ENCODE measurements around the gene ANKRD34A.

Gene ANKRD34A

DNA sequence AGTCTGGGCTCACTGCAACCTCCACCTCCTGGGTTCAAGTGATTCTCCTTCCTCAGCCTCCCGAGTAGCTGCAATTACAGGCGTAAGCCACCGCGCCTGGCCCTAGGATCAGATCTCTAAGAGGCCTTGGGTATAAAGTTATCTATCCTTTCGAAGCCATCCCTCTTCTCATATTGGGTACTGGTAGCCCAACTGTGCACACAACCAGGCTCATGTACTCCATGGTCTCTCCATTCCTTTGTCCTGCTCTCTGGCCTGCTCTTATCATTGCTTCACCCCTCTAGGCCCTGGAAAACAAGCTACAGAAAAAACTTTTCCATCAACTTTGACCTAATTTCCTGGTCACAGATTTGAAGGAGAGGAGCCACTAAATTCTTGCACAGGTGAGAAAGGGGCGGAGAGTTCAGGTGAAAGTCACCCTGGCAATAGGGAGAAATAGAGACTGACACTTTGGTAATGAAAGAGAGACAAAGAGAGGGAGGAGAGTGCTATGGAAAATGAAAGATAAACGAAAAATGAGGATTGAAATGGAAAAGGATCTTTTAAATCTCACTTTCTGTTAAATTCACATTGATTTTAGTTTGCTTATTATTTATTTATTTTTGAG, 26.0 kb upstream of the ANKRD34A start:
- no peak for DNase-seq (ENCODE audit: low read depth)

DNA sequence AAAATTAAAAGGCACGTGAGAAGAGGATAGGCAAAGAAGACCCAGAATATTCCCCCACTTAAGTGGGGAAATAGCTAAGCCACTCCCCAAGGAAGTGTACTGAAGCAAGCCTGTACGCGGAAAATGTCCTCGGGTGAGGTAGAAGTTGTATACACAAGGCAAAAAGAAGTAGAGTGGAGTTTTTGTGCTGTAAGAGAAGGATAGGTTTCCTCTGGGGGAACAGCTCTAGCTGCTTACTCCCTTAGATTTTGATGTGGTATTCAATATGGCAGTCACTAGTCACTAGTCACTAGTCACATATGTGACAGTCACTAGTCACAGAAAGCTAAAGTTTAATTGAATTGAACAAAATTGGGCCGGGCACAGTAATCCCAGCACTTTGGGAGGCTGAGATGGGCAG, 24.4 kb upstream of the ANKRD34A start:
- no peak for DNase-seq (ENCODE audit: low read depth)

DNA sequence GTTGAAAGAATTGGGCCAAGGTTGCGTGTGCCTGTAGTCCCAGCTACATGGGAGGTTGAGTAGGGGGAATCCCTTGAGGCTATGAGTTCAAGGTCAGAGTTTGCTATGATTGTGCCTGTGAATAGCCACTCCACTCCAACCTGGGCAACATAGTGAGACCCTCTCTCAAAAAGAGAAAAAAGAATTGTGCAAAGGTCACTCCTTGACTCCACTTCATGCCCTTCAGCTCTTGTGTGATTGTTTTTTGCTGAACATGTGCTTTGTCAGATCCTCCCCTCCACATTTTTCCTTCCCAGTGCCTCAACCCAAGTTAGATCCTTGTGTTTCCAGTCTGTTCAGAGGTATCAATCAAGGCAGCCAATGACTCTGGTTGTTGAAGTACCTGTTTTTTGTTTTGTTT, 23.6 kb upstream of the ANKRD34A start:
- no peak for DNase-seq (ENCODE audit: low read depth)

DNA sequence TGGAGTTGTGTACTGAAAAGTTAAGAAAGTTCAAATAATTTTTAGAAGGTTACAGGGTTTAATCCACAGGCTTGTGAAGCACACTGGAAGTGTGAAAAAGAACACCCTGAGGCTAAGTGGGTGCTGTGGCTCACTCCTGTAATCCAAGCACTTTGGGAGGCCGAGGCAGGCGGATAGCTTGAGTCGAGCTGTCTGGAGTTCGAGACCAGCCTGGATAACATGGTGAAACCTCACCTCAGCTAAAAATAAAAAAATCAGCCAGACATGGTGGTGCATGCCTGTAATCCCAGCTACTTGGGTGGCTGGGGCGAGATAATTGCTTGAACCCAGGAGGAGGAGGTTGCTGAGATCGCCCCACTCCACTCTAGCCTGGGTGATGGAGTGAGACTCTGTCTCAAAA, 22.2 kb upstream of the ANKRD34A start:
- no peak for DNase-seq (ENCODE audit: low read depth)

DNA sequence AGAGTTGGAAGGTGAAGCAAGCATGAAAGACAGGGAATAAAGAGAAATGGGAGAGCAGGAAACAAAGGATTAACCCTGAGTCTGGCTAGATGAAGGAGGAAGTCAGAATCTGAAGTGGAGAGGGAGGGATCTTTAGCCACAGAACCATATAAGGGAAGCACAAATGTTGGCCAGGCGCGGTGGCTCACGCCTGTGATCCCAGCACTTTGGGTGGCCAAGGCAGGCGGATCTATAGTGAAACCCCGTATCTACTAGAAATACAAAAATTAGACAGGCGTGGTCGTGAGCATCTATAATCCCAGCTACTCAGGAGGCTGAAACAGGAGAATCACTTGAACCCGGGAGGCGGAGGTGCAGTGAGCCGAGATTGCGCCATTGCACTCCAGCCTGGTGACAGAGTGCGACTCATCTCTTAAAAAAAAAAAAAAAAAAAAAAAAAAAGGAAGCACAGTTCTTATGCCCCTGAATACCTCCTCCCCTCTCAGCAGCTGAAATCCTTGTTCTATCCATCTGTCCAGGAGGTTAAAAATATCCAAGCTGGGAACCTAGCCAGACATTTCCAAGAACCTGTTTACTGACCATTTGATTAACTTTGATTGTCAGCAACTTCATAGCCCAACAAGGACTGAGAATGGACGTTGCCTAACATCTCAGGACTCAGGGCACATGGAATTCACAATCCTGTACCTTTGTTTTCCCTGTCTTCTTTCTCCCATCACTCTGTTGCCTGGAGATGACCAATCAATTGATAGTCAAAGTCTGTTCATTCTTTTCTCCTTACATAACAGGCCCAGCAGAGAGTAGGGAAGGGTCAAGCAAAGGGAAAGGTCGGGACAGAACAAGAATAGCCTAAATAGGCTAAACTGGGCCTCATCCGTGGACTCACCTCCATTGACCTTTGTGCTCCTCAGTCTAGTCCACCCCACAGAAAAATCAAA, 21.4 kb upstream of the ANKRD34A start:
- no peak for DNase-seq (ENCODE audit: low read depth)

DNA sequence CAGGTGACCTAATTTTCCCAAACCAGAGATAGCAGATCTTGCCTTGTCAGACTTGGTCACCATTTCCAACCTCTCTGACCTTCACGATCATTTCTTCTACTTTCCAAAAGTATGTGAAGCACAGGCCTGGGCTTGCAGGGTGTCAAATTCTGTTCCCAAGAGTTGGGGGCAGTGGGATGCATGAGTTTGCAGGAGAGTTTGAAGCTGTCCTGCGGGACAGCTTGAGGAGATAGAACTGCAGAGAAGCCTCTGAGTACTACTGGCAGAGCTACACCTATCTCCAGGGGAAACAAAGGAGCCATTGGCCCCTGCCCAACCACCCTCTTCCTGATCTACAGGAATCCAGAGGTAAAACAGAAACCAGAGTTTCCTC, 20.7 kb upstream of the ANKRD34A start:
- no peak for DNase-seq (ENCODE audit: low read depth)

DNA sequence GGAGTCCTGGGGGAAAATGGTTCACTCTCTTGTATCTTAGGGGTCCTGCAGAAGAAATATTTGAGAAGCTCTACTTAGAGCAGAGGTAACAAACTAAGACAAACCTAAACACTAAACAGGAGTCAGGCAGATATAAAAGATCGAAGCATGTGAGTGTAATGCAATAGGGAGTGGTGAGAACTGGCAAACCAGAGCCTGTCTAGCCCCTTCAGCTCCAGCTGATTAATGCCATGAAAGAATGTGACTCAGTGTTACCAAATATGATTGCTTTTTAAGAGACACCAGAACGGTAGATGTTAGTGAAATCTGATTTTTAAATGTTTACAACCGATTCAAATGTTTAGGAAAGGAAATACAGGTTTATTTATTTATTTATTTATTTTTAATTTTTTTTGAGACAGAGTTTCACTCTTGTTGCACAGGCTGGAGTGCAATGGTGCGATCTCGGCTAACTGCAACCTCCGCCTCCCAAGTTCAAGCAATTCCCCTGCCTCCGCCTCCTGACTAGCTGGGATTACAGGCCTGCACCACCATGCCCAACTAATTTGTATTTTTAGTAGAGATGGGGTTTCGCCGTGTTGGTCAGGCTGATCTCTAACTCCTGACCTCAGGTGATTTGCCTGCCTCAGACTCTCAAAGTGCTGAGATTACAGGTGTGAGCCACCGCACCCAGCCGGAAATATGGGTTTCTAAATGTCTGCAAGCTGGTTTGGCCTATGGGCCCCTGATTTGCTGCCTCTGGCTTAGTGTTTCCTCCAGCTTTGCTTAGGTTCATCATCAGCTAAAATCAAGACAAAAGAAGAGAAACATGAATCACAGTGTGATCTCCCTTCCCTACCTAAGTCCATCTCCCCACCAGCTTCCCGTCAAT, 19.8 kb upstream of the ANKRD34A start:
- DNase-seq (ENCODE audit: low read depth) = no peak

DNA sequence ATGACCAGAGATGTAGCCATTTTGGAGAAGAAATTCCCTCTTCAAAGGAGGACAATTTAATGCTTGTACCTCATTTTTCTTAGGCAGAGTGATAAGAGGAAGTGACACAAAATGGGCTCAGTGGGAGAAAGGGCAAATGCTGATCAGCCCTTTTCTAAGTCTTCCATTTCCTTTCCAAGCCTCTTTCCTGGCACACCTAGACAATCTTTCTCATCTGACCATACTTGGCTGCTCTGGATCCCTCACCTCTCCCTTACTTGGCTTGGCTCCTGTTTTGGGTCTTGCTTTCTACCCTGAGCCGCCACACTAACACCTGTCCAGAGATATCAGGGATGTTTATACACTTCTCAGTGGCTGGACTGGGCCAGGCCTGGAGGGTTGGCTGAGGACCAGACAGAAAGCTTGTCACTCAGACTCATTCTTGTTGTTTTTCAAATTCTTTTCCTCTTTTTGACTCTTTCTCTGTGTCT, 18.9 kb upstream of the ANKRD34A start:
- no peak for DNase-seq (ENCODE audit: low read depth)

DNA sequence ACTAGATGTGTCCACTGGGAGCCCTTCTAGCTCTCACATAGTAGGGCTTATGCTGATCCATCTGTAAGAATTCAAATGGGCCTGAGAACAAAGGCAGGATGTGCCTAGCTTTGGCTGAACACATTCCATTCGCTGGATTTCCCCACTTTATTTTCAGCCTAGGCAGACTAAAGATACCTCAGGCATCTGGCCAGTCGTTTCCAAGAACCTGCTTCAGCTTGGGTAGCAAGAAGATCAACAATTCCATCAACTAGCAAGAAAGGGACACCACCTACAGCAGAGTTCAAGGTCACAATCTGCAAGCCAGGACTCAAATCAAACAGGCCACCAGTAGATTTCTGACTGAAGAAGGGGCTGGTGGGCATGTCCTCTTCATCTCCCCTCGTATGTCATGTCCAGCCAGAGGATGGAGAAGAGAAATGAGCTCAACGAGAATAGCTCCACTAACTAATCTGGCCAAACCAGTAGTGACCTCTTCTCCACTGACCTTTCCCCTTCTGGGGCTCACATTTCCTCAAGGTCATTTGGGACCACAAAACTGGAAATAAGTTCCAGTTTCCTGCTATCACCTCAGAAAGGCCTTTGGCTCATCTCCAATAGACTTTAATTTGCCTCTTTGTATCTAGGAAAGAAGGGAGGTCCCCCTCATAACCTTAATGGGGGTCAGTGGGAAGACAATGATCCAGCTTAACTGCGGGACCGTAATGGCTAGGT, 17.8 kb upstream of the ANKRD34A start:
- DNase-seq (ENCODE audit: low read depth) = no peak

DNA sequence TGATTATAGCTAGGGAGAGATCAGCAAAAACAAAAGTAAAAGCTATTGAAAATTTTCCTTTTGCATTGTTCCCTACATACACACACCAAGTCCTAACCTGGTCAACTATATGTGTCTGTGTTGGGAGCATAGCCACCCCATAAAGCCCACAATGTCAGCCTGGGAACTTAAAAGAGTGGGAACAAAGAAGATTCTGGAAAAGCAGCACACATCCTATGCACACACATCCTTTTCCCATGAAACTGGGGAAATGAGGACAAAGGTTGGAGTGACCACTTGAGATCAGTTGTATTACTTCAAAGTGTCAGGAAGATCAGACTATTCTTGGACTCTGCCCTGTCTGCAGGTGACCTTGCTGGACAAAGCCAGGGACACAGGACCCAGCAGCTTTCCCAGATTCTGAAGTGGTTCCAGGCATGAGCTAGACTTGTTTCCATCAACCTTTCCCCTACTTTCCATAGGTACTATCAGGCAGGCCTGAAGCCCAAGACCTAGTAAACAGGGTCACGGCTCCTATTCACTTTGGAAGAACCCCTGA, 16.2 kb upstream of the ANKRD34A start:
- DNase-seq (ENCODE audit: low read depth) = no peak

DNA sequence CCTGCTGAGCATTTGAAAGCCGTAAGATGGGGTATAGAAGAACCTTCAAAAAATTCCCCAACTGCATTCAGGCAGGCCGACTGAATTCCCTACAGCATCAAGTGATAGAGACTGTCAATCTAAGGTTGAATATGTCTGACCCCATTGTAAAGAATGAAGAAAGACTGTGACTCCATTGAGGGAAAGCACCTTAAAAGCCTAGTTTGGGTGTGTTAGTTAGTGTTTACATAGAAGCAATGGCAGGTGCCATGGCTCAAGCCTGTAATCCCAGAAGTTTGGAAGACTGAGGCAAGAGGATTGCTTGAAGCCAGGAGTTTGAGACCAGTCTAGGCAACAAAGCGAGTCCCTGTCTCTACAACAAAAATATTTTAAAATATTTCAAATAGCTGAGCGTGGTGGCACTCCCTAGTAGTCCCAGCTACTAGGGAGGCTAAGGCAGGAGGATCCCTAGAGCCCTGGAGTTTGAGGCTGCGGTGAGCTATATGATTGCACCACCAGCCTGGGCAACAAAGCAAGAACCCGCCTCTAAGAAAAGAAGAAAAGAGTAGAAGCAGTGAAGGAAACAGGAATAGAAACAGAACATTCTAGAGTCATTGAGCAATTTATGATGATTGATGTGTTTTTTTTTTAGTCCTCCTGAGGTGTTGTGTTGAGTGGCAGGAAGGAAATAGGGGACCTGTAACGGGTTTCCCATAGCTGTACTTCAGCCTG, 15.5 kb upstream of the ANKRD34A start:
- no peak for DNase-seq (ENCODE audit: low read depth)

DNA sequence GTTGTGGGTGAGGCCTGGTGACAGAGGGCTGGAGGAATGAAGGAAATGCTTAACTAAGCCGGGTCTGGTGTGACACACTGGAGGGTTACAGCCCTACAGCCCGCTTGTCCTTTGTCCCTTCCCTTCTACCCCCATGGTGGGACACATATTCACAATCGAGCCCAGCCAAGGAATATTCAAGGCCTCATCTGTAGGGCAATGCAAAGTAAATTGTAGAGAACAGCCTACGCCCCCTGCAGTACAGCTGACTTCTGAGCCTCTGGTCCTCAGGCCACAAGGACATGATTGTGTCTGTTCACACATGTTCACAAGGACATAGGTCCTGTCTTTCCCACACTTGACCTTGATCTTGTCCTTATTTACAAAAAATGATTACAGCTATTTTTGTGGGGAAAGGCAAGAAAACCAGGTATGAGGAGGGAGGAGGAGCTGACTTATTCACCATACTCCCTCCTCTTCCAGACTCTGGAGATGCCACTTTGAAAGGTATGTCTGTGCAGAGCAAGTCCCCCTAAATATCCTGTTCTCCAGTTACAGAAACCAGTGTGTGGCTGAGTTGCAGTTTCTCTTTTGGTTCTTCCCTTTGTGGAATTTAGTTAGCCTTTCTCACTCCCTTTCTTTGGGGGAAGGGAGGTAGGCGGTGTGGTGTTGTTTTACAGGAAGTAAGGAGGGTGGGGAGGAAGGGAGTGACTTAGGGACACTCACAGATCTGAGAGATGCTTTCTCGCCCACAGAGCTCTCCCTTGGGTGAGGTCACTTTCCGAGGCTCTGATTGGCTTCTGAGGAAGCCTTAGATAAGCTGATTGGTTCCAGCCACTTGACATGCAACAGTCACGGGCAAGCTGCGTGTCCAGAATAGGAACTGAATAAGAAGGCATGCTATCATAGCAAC, 14.7 kb upstream of the ANKRD34A start:
- DNase-seq (ENCODE audit: low read depth) = peak; percentile 55

DNA sequence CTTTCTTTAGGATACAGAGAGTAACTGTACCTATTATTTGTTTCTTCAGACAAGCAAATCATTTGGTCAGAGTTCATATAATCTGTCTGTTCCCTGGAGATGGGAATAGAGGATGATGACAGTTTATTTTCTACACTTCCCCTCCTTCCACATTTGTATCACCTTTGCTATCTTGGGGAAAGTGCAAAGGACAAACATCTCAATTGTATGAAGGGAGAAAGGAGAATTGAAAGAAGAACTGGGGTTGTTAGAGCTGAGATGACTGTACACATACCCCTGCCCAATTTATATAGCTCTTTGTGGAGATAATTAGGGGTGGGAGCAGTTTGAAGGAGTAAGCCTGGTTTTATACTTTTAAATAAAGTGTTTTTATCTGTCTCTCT, 14.1 kb upstream of the ANKRD34A start:
- no peak for DNase-seq (ENCODE audit: low read depth)

DNA sequence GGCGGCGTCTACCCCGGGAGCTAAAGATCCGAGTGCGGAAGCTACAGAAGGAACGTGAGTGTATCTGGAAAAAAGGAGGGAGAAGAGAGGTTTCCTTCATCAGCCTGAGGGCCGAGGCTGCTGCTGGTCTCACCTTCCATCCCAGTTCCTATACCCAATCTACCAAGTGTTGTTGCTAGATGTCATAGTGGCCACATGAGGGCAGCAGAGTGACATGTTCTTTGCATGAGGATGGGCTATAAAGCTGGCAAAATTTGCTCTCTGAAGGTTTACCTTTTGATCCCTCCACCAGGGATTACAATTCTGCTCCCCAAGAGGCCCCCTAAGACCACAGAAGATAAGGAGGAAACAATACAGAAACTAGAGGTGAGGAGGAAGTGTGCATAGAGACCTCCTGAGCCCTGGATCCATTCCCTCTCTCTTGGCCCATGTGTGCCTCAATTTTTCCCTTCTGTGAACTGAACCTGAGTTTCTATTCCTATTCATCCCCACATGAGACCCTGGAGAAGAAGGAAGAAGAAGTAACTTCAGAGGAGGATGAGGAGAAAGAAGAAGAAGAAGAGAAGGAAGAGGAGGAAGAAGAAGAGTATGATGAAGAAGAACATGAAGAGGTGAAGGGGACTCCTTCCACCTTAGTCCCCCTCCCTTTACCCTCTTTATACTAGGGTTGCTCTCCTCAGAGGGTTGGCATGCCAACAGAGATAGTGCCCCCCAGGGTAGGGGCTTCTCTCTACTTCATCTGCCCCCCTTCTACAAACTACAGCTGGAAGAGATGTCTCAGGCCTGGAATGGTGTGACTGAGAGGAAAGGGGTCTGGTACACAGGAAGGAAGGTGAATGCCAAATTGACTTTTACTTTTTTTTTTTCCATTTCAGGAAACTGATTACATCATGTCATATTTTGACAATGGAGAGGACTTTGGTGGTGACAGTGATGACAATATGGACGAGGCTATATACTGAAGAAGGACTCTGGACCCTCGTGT, 13.4 kb upstream of the ANKRD34A start:
- peak; percentile 47 for DNase-seq (ENCODE audit: low read depth)

DNA sequence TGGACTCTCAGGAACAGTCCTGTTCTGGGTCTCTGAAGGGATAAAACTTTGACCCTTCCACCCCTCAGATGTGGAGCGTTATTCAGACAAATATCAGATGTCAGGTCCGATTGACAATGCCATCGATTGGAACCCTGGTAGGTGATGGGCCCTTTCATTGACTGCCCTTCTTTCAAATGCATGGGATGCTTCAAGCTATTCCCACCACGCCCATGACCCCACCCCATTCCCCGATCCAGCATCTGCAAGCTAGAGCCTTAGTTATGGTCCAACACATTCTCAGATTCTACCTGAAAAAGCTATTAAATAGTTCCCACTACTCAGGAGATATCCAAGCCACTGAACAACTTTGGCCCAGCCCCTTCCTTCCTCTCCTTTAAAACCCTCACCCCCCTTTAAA, 12.6 kb upstream of the ANKRD34A start:
- DNase-seq (ENCODE audit: low read depth) = no peak

DNA sequence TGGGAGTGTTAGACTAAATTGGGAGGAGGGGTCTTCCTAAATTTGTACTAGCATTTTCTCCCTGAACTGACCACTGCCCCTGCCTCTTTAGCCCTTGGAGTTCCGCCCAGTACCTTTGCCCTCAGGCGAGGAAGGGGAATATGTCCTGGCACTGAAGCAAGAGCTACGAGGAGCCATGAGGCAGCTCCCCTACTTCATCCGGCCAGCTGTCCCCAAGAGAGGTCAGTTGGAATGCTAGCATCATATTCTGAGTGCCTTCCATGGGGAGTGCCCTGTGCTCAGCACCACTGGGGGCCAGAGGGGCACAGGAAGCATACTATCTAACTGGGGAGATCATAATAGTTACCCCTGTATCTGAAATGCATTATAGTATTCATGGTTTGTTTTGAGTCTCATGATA, 10.8 kb upstream of the ANKRD34A start:
- no peak for DNase-seq (ENCODE audit: low read depth)

DNA sequence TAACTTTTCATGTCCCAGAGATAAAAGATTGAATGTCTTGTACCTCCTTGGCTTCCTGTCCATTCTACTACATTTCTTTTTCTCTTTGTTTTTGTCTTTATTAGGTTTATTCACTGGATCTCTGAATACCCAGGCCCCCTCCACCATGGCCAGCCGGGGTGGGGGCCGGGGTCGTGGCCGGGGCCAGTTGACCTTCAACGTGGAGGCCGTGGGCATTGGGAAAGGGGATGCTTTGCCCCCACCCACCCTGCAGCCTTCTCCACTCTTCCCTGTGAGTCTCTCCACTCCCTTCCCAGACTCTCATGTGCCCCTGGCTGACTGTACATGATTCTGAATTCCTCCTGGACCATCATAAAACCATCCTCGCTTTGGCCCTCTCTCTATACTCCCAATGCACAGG, 10.3 kb upstream of the ANKRD34A start:
- DNase-seq (ENCODE audit: low read depth) = no peak

DNA sequence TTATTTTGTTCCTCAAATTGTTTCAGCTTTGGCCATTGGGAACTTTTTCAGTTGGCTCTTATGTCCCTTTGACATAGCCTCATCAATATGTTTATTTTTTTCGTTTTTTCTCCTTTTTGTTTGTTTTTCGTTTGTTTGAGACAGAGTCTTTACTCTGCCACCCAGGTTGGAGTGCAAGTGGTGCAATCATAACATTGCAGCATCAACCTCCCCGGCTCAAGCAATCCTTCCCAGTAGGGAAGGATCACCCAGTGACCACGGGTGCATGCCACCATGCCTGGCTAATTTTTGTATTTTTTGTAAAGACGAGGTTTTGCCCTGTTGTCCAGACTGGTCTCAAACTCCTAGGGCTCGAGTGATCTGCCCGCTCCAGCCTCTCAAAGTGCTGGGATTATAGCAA, 8.2 kb upstream of the ANKRD34A start:
- no peak for DNase-seq (ENCODE audit: low read depth)

DNA sequence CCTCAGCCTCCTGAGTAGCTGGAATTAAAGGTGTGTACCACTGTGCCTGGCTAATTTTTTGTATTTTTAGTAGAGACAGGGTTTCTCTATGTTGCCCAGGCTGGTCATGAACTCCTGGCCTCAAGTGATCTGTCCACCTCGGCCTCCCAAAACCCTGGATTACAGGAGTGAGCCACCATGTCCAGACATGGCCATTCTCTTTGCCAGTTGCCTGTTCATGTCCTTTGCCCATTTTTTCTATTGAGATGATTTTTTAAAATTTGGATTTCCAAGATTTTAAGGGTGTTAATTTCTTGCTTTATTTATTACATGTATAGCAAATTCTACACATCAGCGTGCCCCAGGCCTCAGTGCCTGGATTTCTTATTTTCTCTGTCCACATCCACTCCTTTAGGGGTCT, 2.9 kb upstream of the ANKRD34A start:
- no peak for DNase-seq (ENCODE audit: low read depth)
